ENCODE data around the gene ZBTB8A. TPM values are rescaled to one million over a fixed set of nuclear protein-coding genes. Genes with fewer than 3 reads are reported as not detected.
A peak's percentile ranks its signal among the peaks of the same experiment; 100 is the strongest.
"Not testable (repeated sequence)": the region's sequence is repeated elsewhere in the genome, so short reads cannot be mapped to it uniquely, and the experiment has no call there.

ZBTB8A gene
- polyA plus RNA-seq, 6 donors from 2014 or later: not detected

DNA sequence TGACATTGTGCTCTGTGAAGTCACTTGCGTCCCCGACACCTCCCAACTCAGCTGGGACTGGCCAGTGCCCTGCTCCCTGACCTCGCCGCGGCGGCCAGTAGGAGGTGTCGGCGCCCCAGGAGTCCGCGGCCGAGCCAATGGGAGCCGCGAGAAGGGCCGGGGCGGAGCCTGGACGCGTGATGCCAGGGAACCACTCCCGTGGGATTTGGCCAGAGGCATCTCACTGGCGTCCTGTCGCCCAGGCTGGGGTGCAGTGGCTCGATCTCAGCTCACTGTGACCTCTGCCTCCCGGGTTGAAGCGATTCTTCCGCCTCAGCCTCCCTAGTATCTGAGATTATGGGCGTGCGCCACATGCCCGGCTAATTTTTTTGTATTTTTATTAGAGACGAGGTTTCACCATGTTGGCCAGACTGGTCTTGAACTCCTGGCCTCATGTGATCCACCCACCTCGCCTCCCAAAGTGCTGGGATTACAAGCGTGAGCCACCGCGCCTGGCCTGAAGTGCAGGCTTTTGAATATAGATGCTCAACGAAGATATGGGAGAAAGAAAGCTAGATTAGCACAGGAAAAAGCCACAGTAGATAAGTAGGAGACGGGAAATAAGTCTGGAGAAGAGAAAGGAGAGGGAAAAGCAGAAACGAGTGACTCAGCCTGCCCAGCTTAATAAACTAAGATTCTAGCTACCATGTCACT, 73.1 kb downstream of the ZBTB8A start:
- Mint-ChIP-seq H3K27me3 (peaks cover 0 to 6% (median 0%) of the 10 kb centered on the region in 3 donors), H3K4me3 (peak overlapping the region; percentile 58 to 87 (median 74)), H3K4me1 (peaks cover 5 to 7% (median 6%) of the 10 kb centered on the region in 3 donors), H3K27ac (peak overlapping the region in 2 of 6 donors; percentile 9 to 83), H3K36me3 (no peaks in the 10 kb centered on the region), H3K9me3 (no peaks in the 10 kb centered on the region)
- DNase-seq (peak; percentile 38), ATAC-seq (ENCODE audit: low read depth in 2 of 2) (peak; percentile 82 to 85)

DNA sequence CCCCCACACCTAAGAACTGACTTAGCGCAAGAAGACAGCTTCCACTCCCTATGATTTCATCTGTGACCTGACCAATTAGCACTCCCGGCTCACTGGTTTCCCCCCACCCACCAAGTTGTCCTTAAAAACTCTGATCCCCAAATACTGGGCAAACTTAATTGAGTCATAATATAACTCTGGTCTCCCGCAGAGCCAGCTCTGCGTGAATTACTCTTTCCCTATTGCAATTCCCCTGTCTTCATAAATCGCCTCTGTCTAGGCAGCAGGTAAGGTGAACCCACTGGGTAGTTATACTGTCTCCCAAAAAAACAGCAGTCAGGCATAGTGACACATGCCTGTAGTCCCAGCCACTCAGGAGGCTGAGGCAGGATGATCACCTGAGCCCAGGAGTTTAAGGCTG, 74.2 kb downstream of the ZBTB8A start:
- ATAC-seq (ENCODE audit: low read depth in 2 of 2) (no peak), DNase-seq (no peak)
- Mint-ChIP-seq H3K27me3 (peaks cover 0 to 6% (median 0%) of the 10 kb centered on the region in 3 donors), H3K36me3 (no peaks in the 10 kb centered on the region), H3K4me3 (peak overlapping the region in 4 of 8 donors; percentile 7 to 51 (median 32)), H3K27ac (peak overlapping the region in 1 of 6 donors; percentile 48), H3K4me1 (peaks cover 5 to 7% (median 6%) of the 10 kb centered on the region in 3 donors), H3K9me3 (no peaks in the 10 kb centered on the region)

DNA sequence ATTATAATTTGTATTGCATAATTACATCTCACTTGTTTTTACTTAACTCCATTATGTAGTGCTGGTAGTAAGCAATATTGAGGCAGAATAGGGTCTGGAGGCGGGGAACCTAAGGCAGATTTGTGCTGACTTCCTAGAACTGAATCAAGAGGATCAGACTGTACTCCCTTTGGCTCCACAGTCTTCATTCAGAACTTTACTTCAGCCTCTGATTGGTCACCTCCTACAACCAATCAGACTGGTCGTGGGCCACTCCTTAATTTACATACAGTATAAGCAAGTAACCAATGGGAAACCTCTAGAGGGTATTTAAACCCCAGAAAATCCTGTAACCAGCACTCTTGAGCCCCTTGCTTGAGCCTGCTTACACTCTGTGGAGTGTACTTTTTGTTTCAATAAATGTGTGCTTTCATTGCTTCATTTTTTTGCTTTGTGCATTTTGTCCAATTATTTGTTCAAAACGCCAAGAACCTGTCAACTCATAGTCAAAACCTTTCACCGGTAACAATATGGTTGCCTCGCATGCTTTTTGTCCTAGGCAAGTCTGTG, 79.5 kb downstream of the ZBTB8A start:
- peaks cover 10 to 12% (median 11%) of the 10 kb centered on the region in 3 donors for H3K4me1 Mint-ChIP-seq
- ATAC-seq (ENCODE audit: low read depth in 2 of 2) (no peak), DNase-seq (no peak)
- peaks cover 10 to 21% of the 10 kb centered on the region in 2 donors for H3K36me3 Mint-ChIP-seq
- no peak overlapping the region for H3K4me3 Mint-ChIP-seq
- H3K9me3 Mint-ChIP-seq: peaks cover 0 to 4% (median 0%) of the 10 kb centered on the region in 7 donors
- H3K27ac Mint-ChIP-seq: no peak overlapping the region
- H3K27me3 Mint-ChIP-seq: no peaks in the 10 kb centered on the region

DNA sequence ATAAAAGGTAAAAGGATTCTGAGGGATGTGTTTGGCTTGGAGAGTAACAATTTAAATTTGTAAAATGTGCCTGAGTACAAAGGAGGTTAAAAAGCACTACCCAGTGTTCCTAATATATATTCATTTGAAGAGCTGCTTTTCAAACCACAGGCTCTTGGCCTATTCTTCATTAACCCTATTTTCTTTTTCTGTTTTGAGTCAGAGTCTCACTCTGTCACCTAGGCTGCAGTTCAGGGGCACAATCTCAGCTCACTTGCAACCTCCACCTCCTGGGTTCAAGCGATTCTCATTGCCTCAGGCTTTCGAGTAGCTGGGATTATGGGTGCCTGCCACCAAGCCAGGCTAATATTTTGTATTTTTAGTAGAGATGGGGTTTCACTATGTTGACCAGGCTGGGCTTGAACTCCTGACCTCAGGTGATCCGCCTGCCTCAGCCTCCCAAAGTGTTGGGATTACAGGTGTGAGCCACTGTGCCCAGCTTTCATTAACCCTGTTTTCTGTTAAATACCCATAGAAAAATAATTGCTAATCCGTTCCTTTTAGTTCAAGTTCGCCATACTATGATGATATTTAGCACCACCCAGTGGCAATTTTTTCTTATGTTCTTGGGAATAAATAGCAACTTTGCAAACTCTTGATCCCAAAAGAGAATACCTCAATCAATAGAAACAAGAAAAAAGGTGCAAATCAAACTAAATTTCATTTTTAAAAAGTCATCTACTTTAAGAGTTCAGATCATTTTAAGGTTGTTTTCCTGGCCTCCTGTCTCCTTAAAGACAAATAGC, 80.7 kb downstream of the ZBTB8A start:
- ATAC-seq (ENCODE audit: low read depth in 2 of 2) (no peak), DNase-seq (no peak)
- Mint-ChIP-seq H3K9me3 (peaks cover 0 to 4% (median 0%) of the 10 kb centered on the region in 7 donors), H3K4me3 (no peak overlapping the region), H3K36me3 (peaks cover 10 to 24% of the 10 kb centered on the region in 2 donors), H3K4me1 (peaks cover 16 to 20% (median 17%) of the 10 kb centered on the region in 3 donors), H3K27me3 (no peaks in the 10 kb centered on the region), H3K27ac (peak overlapping the region in 1 of 6 donors; percentile 18)

DNA sequence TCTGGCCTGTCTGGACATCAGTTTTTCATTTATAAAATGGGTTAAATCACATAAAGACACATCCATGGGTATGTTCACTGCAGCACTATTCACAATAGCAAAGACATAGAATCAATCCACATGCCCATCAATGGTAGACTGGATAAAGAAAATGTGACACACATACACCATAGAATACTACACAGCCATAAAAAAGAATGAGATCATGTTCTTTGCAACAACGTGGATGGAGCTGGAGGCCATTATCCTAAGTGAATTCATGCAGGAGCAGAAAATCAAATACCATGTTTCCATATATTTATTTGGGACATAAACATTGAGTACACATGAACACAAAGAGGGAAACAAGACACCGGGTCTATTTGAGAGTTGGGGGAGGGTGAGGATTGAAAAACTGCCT, 83.0 kb downstream of the ZBTB8A start:
- Mint-ChIP-seq H3K27me3 (no peaks in the 10 kb centered on the region), H3K4me1 (peaks cover 17 to 21% (median 18%) of the 10 kb centered on the region in 3 donors), H3K9me3 (peaks cover 0 to 4% (median 0%) of the 10 kb centered on the region in 7 donors), H3K36me3 (peaks cover 14 to 24% of the 10 kb centered on the region in 2 donors), H3K4me3 (no peak overlapping the region), H3K27ac (peak overlapping the region in 1 of 6 donors; percentile 12)
- ATAC-seq (ENCODE audit: low read depth in 2 of 2) (no peak), DNase-seq (no peak)

DNA sequence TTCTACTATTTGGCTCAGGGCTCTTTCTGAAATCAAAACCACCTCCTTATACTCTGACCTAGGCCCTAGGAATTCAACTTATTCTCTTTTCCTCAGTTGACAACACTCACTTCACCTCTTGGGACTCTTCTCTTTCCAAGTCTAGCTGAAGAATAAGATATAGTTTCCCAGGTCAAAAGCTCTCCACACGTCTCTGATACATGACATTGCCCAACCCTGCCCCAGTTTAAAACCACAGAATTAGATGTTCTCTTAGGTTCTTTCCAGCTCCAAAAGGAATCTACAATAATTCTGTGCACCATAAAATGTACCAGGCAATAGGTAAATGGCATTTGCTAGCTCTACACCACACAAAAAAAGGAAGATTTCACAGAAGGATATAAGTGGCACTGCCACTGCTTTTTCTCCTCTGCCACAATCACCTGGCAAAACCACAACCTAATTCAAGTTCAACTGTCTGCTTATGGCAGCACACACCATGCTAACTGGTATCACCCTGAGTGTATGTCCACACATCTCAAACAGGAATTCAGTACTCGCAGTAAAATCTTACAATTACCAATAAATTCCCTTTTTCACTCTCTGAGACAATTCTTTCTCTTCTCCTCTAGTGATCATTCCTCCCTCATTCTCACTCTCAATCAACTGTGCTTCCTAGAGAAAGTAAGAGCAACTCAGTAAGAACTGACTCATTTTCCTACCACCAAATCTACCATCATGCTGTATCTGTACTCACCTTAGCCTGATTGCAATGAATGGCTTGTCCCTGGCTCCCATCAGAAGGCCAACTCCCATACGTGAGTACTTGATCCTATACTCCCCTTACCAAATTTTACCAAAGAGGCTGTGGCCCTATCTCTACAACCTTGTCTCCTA, 83.8 kb downstream of the ZBTB8A start:
- peak overlapping the region in 3 of 8 donors; percentile 13 to 65 (median 45) for H3K4me3 Mint-ChIP-seq
- H3K27ac Mint-ChIP-seq: peak overlapping the region in 5 of 6 donors; percentile 30 to 94 (median 48)
- H3K9me3 Mint-ChIP-seq: peaks cover 0 to 4% (median 0%) of the 10 kb centered on the region in 7 donors
- ATAC-seq (ENCODE audit: low read depth in 2 of 2) (no peak), DNase-seq (no peak)
- peaks cover 17 to 26% (median 21%) of the 10 kb centered on the region in 3 donors for H3K4me1 Mint-ChIP-seq
- H3K36me3 Mint-ChIP-seq: peaks cover 19 to 24% of the 10 kb centered on the region in 2 donors
- no peaks in the 10 kb centered on the region for H3K27me3 Mint-ChIP-seq

DNA sequence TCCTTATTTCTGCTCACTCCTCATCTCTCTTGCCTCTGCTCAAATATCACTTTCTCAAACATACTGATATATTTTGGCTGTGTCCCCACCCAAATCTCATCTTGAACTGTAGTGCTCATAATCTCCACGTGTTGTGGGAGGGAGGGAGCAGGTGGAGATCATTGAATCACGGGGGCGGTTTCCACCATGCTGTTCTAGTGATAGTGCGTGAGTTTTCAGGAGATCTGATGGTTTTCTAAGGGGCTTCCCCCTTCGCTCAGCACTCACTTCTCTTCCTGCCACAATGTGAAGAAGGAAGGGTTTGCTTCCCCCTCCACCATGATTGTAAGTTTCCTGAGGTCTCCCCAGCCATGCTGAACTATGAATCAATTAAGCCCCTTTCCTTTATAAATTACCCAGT, 84.5 kb downstream of the ZBTB8A start:
- peaks cover 19 to 24% of the 10 kb centered on the region in 2 donors for H3K36me3 Mint-ChIP-seq
- ATAC-seq (ENCODE audit: low read depth in 2 of 2): peak; percentile 75
- H3K9me3 Mint-ChIP-seq: peaks cover 0 to 4% (median 0%) of the 10 kb centered on the region in 7 donors
- peaks cover 17 to 26% (median 21%) of the 10 kb centered on the region in 3 donors for H3K4me1 Mint-ChIP-seq
- H3K27me3 Mint-ChIP-seq: no peaks in the 10 kb centered on the region
- H3K27ac Mint-ChIP-seq: peak overlapping the region; percentile 22 to 94 (median 44)
- H3K4me3 Mint-ChIP-seq: peak overlapping the region in 4 of 8 donors; percentile 13 to 45 (median 16)
- DNase-seq: peak; percentile 22

DNA sequence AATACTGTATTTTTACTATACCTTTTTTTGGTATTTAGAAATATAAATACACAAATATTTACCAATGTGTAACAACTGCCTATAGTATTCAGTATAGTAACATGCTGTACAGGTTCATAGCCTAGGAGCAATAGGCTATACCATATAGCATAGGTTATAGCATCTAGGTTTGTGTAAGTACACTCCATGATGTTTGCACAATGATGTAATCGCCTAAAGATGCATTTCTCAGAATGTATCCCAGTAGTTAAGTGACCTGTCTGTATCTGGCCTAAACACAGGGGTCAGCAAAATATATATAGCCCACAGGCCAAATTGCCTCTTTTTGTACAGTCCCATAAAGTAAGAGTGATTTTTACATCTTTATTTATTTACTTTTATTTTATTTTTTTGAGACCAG, 86.9 kb downstream of the ZBTB8A start:
- Mint-ChIP-seq H3K9me3 (peaks cover 0 to 4% (median 0%) of the 10 kb centered on the region in 7 donors), H3K36me3 (peaks cover 19 to 24% of the 10 kb centered on the region in 2 donors), H3K4me1 (peaks cover 17 to 26% (median 21%) of the 10 kb centered on the region in 3 donors), H3K4me3 (no peak overlapping the region), H3K27me3 (no peaks in the 10 kb centered on the region), H3K27ac (no peak overlapping the region)
- ATAC-seq (ENCODE audit: low read depth in 2 of 2): no peak
- DNase-seq: no peak

DNA sequence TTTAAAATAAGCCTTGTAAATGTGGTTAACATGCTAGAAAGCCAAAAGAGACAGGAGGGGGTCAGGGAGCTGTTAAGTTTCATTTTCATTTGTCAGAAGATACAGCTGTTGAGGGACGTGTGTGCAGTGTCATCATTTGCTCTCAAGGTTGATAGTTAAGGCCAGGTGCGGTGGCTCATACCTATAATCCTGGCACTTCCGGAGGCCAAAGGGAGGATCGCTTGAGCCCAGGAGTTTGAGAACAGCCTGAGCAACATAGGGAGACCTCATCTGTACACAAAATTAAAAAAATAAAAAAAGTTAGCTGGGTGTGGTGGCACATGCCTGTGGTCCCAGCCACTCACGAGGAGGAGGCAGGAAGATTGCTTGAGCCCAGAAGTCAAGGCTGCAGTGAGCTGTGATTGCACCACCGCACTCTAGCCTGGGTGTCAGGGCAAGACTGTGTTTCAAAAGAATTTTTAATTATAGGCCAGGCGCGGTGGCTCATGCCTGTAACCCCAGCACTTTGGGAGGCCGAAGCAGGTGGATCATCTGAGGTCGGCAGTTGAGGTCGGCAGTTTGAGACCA, 88.5 kb downstream of the ZBTB8A start:
- DNase-seq: no peak
- H3K4me3 Mint-ChIP-seq: no peak overlapping the region
- peaks cover 9 to 13% of the 10 kb centered on the region in 2 donors for H3K36me3 Mint-ChIP-seq
- no peaks in the 10 kb centered on the region for H3K27me3 Mint-ChIP-seq
- peak in 1 of 2 donors; percentile 35 for ATAC-seq (ENCODE audit: low read depth in 2 of 2)
- H3K4me1 Mint-ChIP-seq: peaks cover 17 to 25% (median 21%) of the 10 kb centered on the region in 3 donors
- peak overlapping the region in 4 of 6 donors; percentile 16 to 56 (median 44) for H3K27ac Mint-ChIP-seq
- peaks cover 0 to 4% (median 0%) of the 10 kb centered on the region in 7 donors for H3K9me3 Mint-ChIP-seq

DNA sequence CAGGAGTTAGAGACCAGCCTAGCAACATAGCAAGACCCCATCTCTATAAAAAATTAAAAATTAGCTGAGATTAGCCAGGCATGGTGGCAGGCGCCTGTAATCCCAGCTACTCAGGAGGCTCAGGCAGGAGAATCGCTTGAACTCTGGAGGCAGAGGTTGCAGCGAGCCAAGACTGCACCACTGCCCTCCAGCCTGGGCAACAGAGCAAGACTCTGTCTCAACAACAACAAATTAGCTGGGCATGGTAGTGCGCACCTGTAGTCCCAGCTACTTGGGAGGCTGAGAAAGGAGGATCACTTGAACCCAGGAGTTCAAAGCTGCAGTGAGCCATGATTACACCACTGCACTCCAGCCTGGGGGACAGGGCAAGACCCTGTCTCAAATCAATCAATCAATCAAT, 90.9 kb downstream of the ZBTB8A start:
- H3K9me3 Mint-ChIP-seq; H3K4me1 Mint-ChIP-seq; DNase-seq; H3K27me3 Mint-ChIP-seq; H3K27ac Mint-ChIP-seq; ATAC-seq (ENCODE audit: low read depth in 2 of 2): not testable (repeated sequence)
- peak overlapping the region in 1 of 8 donors; percentile 42 for H3K4me3 Mint-ChIP-seq
- peaks cover 0 to 19% of the 10 kb centered on the region in 2 donors for H3K36me3 Mint-ChIP-seq

DNA sequence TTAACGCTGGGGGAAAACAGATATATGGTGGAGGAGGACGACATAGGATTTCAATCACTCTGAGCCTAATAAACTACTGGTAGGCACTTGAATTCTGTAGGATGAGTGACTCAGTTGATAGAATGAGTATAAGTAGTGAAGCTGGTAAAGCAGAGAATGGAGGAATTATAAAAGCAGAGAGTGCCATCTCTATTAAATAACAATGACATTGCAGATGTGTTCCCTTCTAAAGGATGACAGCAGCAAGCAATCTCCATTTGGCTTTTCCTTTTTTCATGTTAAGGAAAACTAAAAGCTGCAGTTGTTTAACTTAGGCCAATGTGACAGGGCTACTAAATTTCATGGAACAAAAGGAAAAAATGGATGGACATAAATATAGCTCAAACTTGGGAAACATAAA, 93.6 kb downstream of the ZBTB8A start:
- H3K4me3 Mint-ChIP-seq: no peak overlapping the region
- no peak for ATAC-seq (ENCODE audit: low read depth in 2 of 2)
- H3K4me1 Mint-ChIP-seq: peaks cover 0 to 3% (median 0%) of the 10 kb centered on the region in 3 donors
- H3K9me3 Mint-ChIP-seq: no peaks in the 10 kb centered on the region
- peaks cover 0 to 10% of the 10 kb centered on the region in 2 donors for H3K36me3 Mint-ChIP-seq
- no peaks in the 10 kb centered on the region for H3K27me3 Mint-ChIP-seq
- no peak overlapping the region for H3K27ac Mint-ChIP-seq
- DNase-seq: no peak

DNA sequence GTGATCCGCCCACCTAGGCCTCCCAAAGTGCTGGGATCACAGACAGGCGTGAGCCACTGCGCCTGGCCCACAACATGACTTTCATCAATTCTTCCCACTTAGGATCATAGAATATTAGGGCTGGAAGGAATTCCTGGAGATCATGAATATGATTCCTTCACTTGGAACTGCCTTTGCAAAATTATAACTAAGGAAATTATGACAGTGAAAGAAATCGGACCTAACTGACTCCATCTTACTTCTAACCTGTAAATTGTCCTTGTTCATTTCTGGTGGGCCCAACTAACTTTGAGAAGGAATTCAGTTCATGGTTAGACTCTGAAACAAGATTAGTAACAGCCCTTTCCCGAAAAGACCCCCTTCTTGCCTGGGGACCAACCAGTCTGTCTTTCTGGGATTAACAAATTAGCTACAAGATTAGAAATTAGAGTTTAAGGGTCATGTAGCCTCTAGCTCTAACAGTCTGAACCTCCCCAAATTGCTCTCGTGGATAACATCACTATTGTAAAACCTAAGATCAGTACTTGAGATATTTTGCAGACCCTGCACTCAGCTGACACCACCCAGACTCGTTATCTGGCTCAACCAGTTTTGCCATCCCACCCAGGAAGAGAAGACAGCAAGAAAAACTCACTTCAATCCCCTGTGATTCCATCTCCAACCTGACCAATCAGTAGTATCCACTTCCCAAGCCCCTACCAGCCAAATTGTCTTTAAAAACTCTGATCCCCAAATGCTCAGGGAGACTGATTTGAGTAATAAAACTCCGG, 96.5 kb downstream of the ZBTB8A start:
- H3K27me3 Mint-ChIP-seq: no peaks in the 10 kb centered on the region
- H3K36me3 Mint-ChIP-seq: peaks cover 0 to 10% of the 10 kb centered on the region in 2 donors
- DNase-seq (no peak), ATAC-seq (ENCODE audit: low read depth in 2 of 2) (no peak)
- peaks cover 0 to 3% (median 0%) of the 10 kb centered on the region in 3 donors for H3K4me1 Mint-ChIP-seq
- no peak overlapping the region for H3K4me3 Mint-ChIP-seq
- H3K27ac Mint-ChIP-seq: peak overlapping the region in 1 of 6 donors; percentile 16
- H3K9me3 Mint-ChIP-seq: no peaks in the 10 kb centered on the region

Data from naive B cell (primary cell).